Neural progenitor cell (in vitro differentiated cells): ENCODE results near the gene EIF2B5. TPM values are rescaled to one million over a fixed set of nuclear protein-coding genes. Genes with fewer than 3 reads are reported as not detected.
"Not testable (repeated sequence)": the region's sequence is repeated elsewhere in the genome, so short reads cannot be mapped to it uniquely, and the experiment has no call there.

Experiments used
- DNase-seq: peaks from one replicate; pipeline ENCODE4 v3.0.0-alpha.2; 2016; ENCODE audit warnings: low spot score
- H2AFZ ChIP-seq: fragments of 200-600 bp; sonication (generic); replicated peaks from 2 replicates; pipeline ENCODE4 v1.6.1; 2016; ENCODE audit warnings: antibody characterized with exemption
- H3F3A ChIP-seq: fragments of 200-600 bp; sonication (generic); 2 replicates; pipeline ENCODE4 v1.6.1; 2016; ENCODE audit warnings: antibody characterized with exemption, low read depth
- H3K27ac ChIP-seq: fragments of 200-600 bp; sonication (generic); 2 replicates; pipeline ENCODE4 v1.5.1; 2016; ENCODE audit warnings: mild to moderate bottlenecking
- H3K27me3 ChIP-seq: fragments of 200-600 bp; sonication (generic); 2 replicates; pipeline ENCODE4 v1.6.1; 2016; ENCODE audit warnings: mild to moderate bottlenecking, moderate library complexity
- H3K36me3 ChIP-seq: fragments of 200-600 bp; sonication (generic); 2 replicates; pipeline ENCODE4 v1.5.1; 2016
- H3K4me1 ChIP-seq: fragments of 200-600 bp; sonication (generic); 2 replicates; pipeline ENCODE4 v1.6.1; 2016; ENCODE audit warnings: mixed run types
- H3K4me2 ChIP-seq: fragments of 200-600 bp; sonication (generic); 2 replicates; pipeline ENCODE4 v1.6.1; 2016
- H3K4me3 ChIP-seq: fragments of 200-600 bp; sonication (generic); 2 replicates; pipeline ENCODE4 v1.5.1; 2016
- H3K79me2 ChIP-seq: fragments of 200-600 bp; sonication (generic); 2 replicates; pipeline ENCODE4 v1.6.1; 2016; ENCODE audit warnings: low read depth
- H3K9ac ChIP-seq: fragments of 200-600 bp; sonication (generic); 2 replicates; pipeline ENCODE4 v1.6.1; 2016
- H3K9me3 ChIP-seq: fragments of 200-600 bp; sonication (generic); 2 replicates; pipeline ENCODE4 v1.5.1; 2016; ENCODE audit warnings: low read depth
- H4K20me1 ChIP-seq: fragments of 200-600 bp; sonication (generic); 2 replicates; pipeline ENCODE4 v1.6.1; 2016; ENCODE audit warnings: low read depth
- H3K27ac Mint-ChIP-seq: 3 replicates; pipeline ENCODE4 v1.8.0; 2021; ENCODE audit warnings: mixed read lengths
- H3K27me3 Mint-ChIP-seq: 2 replicates; pipeline ENCODE4 v1.8.0; 2022; ENCODE audit warnings: low read depth, mild to moderate bottlenecking, inconsistent platforms, moderate library complexity, mixed read lengths; ENCODE audit not compliant: insufficient read depth
- H3K36me3 Mint-ChIP-seq: 3 replicates; pipeline ENCODE4 v1.8.0; 2021; ENCODE audit warnings: mixed read lengths
- H3K4me1 Mint-ChIP-seq: 3 replicates; pipeline ENCODE4 v1.8.0; 2021; ENCODE audit warnings: mixed read lengths
- H3K4me3 Mint-ChIP-seq: 3 replicates; pipeline ENCODE4 v1.8.0; 2021; ENCODE audit warnings: mild to moderate bottlenecking, moderate library complexity, mixed read lengths
- H3K9me3 Mint-ChIP-seq: 3 replicates; pipeline ENCODE4 v1.8.0; 2020; ENCODE audit warnings: mixed read lengths
- CTCF ChIP-seq: fragments of 200-600 bp; sonication (generic); IDR thresholded peaks from 2 replicates; pipeline ENCODE4 v1.5.1; 2017; ENCODE audit warnings: antibody characterized with exemption, mild to moderate bottlenecking
- EZH2 ChIP-seq: fragments of 200-600 bp; sonication (generic); IDR thresholded peaks from 2 replicates; pipeline ENCODE4 v1.6.1; 2017; ENCODE audit warnings: antibody characterized with exemption, mild to moderate bottlenecking, moderate library complexity
- EZH2phosphoT487 ChIP-seq: fragments of 200-600 bp; sonication (generic); IDR thresholded peaks from 2 replicates; pipeline ENCODE4 v1.6.1; 2017; ENCODE audit warnings: antibody characterized with exemption
- total RNA-seq: library from RNA; depleted of rRNA; stranded (reverse); fragments of >200 nt; gene quantifications from 2 replicates; pipeline ENCODE4 v1.2.3, GENCODE V29; 2015; ENCODE audit warnings: low replicate concordance

Gene EIF2B5
- total RNA-seq, 1 donor from 2014 or later: 69.1 TPM

DNA sequence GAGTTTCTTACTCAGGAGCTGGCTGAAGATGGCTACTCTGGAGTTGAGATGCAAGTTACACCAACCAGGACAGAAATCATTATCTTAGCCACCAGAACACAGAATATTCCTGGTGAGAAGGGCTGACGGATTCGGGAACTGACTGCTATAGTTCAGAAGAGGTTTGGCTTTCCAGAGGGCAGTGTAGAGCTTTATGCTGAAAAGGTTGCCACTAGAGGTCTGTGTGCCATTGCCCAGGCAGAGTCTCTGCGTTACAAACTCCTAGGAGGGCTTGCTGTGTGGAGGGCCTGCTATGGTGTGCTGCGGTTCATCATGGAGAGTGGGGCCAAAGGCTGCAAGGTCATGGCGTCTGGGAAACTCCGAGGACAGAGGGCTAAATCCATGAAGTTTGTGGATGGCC lies 14.6 kb downstream of the EIF2B5 start:
- H3F3A ChIP-seq: peaks cover 21% of the 10 kb centered on the region
- H2AFZ ChIP-seq, H3K4me3 Mint-ChIP-seq, H3K9me3 ChIP-seq, H3K36me3 Mint-ChIP-seq, H3K27ac Mint-ChIP-seq, H3K27me3 ChIP-seq, H3K4me3 ChIP-seq, H3K4me1 ChIP-seq, H3K9ac ChIP-seq, H3K27ac ChIP-seq, H3K79me2 ChIP-seq, H4K20me1 ChIP-seq, H3K4me2 ChIP-seq, H3K9me3 Mint-ChIP-seq, H3K27me3 Mint-ChIP-seq, H3K36me3 ChIP-seq: not testable (repeated sequence)
- DNase-seq: peak; percentile 21
- peak; percentile 19 for TF ChIP-seq CTCF
- H3K4me1 Mint-ChIP-seq: peaks cover 16% of the 10 kb centered on the region

- Histone ChIP-seq H3K4me2 (peak within 1 kb of the TSS; percentile 86), H3K79me2 (peaks cover 54% of the 10 kb centered on the region), H4K20me1 (peaks cover 30% of the 10 kb centered on the region), H3K9ac (peak within 1 kb of the TSS; percentile 87), H2AFZ (peak within 1 kb of the TSS; percentile 89), H3K9me3 (no peaks in the 10 kb centered on the region), H3K4me3 (peak within 1 kb of the TSS; percentile 100), H3K27me3 (no peaks in the 10 kb centered on the region), H3K4me1 (peaks cover 19% of the 10 kb centered on the region), H3K36me3 (no peaks in the 10 kb centered on the region), H3K27ac (peak within 1 kb of the TSS; percentile 92), H3F3A (peaks cover 42% of the 10 kb centered on the region)
- Mint-ChIP-seq H3K27ac (peak within 1 kb of the TSS; percentile 97), H3K27me3 (peaks cover 12% of the 10 kb centered on the region), H3K9me3 (no peaks in the 10 kb centered on the region), H3K4me3 (peak within 1 kb of the TSS; percentile 99), H3K36me3 (peaks cover under 1% of the 10 kb centered on the region), H3K4me1 (peaks cover 34% of the 10 kb centered on the region)
- TF ChIP-seq CTCF (no peak), EZH2 (no peak), EZH2phosphoT487 (no peak)
- peak; percentile 88 for DNase-seq
These were observed 19.9 kb downstream of the EIF2B5 start, which contains the start of gene DVL3 for GRCh38 chr3:184154885-184155643. DVL3 (plus strand) TSS chr3:184155377; CDS start chr3:184155636, 259 bp downstream.

- peak overlapping the region; percentile 86 for H3K4me2 ChIP-seq
- H3K27ac ChIP-seq: peak overlapping the region; percentile 92
- peak overlapping the region; percentile 100 for H3K4me3 ChIP-seq
- no peak for TF ChIP-seq CTCF
- TF ChIP-seq EZH2: no peak
- TF ChIP-seq EZH2phosphoT487: no peak
- peaks cover 38% of the 10 kb centered on the region for H4K20me1 ChIP-seq
- H3K79me2 ChIP-seq: peaks cover 62% of the 10 kb centered on the region
- peak overlapping the region; percentile 97 for H3K27ac Mint-ChIP-seq
- H3K9me3 Mint-ChIP-seq: no peaks in the 10 kb centered on the region
- H3K4me1 Mint-ChIP-seq: peaks cover 36% of the 10 kb centered on the region
- peak overlapping the region; percentile 99 for H3K4me3 Mint-ChIP-seq
- H3K9ac ChIP-seq: peak overlapping the region; percentile 87
- peaks cover 12% of the 10 kb centered on the region for H3K27me3 Mint-ChIP-seq
- H3F3A ChIP-seq: peaks cover 42% of the 10 kb centered on the region
- H3K9me3 ChIP-seq: no peaks in the 10 kb centered on the region
- no peaks in the 10 kb centered on the region for H3K27me3 ChIP-seq
- DNase-seq: peak; percentile 62
- peaks cover 4% of the 10 kb centered on the region for H3K36me3 Mint-ChIP-seq
- H3K36me3 ChIP-seq: no peaks in the 10 kb centered on the region
- peak overlapping the region; percentile 82 for H2AFZ ChIP-seq
- H3K4me1 ChIP-seq: peaks cover 19% of the 10 kb centered on the region
These were observed 20.7 kb downstream of the EIF2B5 start for GRCh38 chr3:184155644-184156521.
